Activated B cell treated with CpG ODN at 0.5 μM for 24 hours (primary cell): Measurements from ENCODE around the gene TPRX2. TPM values are rescaled to one million over a fixed set of nuclear protein-coding genes. Genes with fewer than 3 reads are reported as not detected.

Experiments
- ATAC-seq: fragments of 200-7000 bp; cut with Tn5 transposase; one replicate; pipeline ENCODE4 v1.10.0; 2021; ENCODE audit warnings: low read depth, mild to moderate bottlenecking, moderate library complexity
- CTCF ChIA-PET: fragments of 350-600 bp; sonication (Branson Sonifier 250); formaldehyde crosslinking; loops from one replicate; lab custom pipeline; 2021; ENCODE audit warnings: antibody characterized with exemption; lab: Charles Lee
- POLR2A ChIA-PET: fragments of 350-600 bp; sonication (Branson Sonifier 250); formaldehyde crosslinking; loops from one replicate; lab custom pipeline; 2021; ENCODE audit warnings: antibody characterized with exemption; lab: Charles Lee
- DNase-seq: peaks from one replicate; pipeline ENCODE4 v3.0.0; 2022
- H3K27ac Mint-ChIP-seq: one replicate; pipeline ENCODE4 v1.8.0; 2020; ENCODE audit warnings: mixed read lengths
- H3K27me3 Mint-ChIP-seq: one replicate; pipeline ENCODE4 v1.8.0; 2021; ENCODE audit warnings: mixed read lengths
- H3K36me3 Mint-ChIP-seq: one replicate; pipeline ENCODE4 v1.8.0; 2021; ENCODE audit warnings: low read depth, mixed read lengths
- H3K4me1 Mint-ChIP-seq: one replicate; pipeline ENCODE4 v1.8.0; 2021; ENCODE audit warnings: mixed read lengths
- H3K4me3 Mint-ChIP-seq: one replicate; pipeline ENCODE4 v1.8.0; 2020; ENCODE audit warnings: mild to moderate bottlenecking, mixed read lengths
- H3K9me3 Mint-ChIP-seq: one replicate; pipeline ENCODE4 v1.8.0; 2020; ENCODE audit warnings: mixed read lengths
- intact Hi-C: fragments of 100-400 bp; cut with micrococcal nuclease; formaldehyde crosslinking; loops from one replicate; pipeline ENCODE4 v1.15.1; 2024
- total RNA-seq: library from RNA; stranded (reverse); gene quantifications from 2 replicates; pipeline ENCODE4 v1.2.3, GENCODE V29; 2022
- TF ChIP-seq, protein P1 (sequence below): fragments of 200-600 bp; IDR thresholded peaks from one replicate; pipeline ENCODE4 v1.8.0; 2022; ENCODE audit warnings: antibody characterized with exemption, mild to moderate bottlenecking

Gene TPRX2
- total RNA-seq, 1 donor from 2014 or later: not detected

DNA sequence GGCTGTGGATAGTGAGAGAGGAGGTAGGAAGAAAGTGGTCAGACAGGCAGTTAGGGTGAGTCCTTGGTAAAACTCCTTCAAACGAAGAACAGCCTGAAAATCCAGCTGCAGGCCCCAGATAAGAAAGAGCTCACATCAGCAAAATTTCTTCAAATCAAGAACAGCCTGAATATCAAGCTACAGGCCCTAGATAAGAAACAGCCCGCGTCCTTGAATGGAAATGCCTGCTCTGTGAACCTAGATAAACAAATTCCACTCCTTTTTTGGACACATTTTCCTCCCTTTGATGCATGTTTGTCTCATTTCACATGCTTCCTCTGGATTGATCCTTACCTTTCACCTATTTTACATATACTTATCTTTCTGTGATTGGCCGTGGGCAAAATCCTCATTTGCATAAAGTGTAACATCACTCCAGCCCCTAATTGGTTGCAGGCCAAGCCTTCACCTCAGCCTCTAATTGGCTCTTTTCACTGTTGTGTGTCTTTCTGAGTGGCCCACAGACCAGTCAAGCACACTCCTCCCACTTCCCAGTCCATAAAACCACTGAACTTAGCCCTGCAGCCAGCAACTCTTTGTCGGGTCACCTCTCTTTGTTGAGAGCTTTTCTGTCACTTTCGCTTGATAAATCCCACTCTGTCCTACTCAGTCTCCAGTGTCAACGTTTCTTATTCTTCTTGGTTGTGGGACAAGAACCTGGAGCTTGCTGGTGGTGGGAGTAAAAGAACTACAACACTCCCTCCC, 33.1 kb downstream of the TPRX2 start:
- Mint-ChIP-seq H3K9me3 (peaks cover 7% of the 10 kb centered on the region), H3K27me3 (no peaks in the 10 kb centered on the region), H3K4me3 (no peak overlapping the region), H3K4me1 (no peaks in the 10 kb centered on the region), H3K27ac (no peak overlapping the region), H3K36me3 (no peaks in the 10 kb centered on the region)
- ChIA-PET CTCF (no interaction called here), POLR2A (no interaction called here)
- intact Hi-C loops: no loop called here
- ATAC-seq (no peak), DNase-seq (no peak)
- TF ChIP-seq, protein P1, sequence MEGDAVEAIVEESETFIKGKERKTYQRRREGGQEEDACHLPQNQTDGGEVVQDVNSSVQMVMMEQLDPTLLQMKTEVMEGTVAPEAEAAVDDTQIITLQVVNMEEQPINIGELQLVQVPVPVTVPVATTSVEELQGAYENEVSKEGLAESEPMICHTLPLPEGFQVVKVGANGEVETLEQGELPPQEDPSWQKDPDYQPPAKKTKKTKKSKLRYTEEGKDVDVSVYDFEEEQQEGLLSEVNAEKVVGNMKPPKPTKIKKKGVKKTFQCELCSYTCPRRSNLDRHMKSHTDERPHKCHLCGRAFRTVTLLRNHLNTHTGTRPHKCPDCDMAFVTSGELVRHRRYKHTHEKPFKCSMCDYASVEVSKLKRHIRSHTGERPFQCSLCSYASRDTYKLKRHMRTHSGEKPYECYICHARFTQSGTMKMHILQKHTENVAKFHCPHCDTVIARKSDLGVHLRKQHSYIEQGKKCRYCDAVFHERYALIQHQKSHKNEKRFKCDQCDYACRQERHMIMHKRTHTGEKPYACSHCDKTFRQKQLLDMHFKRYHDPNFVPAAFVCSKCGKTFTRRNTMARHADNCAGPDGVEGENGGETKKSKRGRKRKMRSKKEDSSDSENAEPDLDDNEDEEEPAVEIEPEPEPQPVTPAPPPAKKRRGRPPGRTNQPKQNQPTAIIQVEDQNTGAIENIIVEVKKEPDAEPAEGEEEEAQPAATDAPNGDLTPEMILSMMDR: no peak

DNA sequence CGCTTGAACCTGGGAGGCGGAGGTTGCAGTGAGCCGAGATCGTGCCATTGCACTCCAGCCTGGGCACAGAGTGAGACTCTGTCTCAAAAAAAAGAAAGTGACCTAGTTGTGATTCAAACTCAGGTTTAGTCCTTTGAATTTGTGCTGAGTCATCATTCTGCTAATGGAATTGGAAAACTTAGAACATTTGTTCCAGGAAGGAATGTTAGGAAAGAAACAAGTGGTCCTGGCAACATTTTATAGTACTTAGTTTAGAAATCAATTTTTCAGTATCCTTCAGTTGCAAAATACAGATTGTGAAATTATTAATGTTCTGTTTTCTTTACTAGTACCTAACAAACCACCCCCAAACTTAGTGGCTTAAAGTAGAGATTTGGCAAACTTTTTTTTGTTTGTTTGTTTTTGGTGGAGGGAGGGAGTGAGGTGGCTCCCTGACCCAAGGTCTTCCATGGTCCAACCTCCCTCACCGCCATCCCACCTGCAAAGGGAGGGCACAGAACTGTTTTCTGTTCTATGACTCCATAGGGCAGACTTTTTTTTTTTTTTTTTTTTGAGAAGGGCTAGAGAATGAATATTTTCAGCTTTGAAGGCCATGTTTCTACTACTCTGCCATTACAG, 36.2 kb downstream of the TPRX2 start:
- Mint-ChIP-seq H3K36me3 (no peaks in the 10 kb centered on the region), H3K4me3 (no peak overlapping the region), H3K4me1 (no peaks in the 10 kb centered on the region), H3K27ac (no peak overlapping the region), H3K9me3 (peaks cover 7% of the 10 kb centered on the region), H3K27me3 (peaks cover 9% of the 10 kb centered on the region)
- TF ChIP-seq, protein P1: no peak
- intact Hi-C loops: no loop called here
- DNase-seq (no peak), ATAC-seq (no peak)
- ChIA-PET POLR2A (no interaction called here), CTCF (no interaction called here)

DNA sequence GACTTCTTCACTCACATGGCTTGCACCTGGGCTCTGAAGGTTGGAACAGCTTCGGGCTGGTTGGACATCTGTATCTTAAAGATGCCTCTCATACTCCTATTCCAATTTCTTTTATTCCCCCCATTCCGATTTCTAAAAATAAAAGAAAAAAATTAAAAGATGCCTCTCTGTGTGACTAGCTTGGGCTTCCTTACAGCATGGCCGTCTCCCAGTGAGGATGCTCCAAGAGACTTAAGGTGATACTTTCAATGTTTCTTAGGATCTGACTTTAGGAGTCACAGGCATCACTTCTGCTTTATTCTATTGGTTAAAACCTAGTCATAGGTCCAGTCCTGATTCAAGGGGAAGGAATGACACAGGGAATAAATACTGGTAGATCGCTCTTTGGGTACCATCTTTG, 37.0 kb downstream of the TPRX2 start:
- H3K36me3 Mint-ChIP-seq: no peaks in the 10 kb centered on the region
- ChIA-PET POLR2A (no interaction called here), CTCF (no interaction called here)
- intact Hi-C loops: no loop called here
- ATAC-seq (no peak), DNase-seq (no peak)
- peaks cover 7% of the 10 kb centered on the region for H3K9me3 Mint-ChIP-seq
- H3K27me3 Mint-ChIP-seq: peaks cover 9% of the 10 kb centered on the region
- H3K4me1 Mint-ChIP-seq: no peaks in the 10 kb centered on the region
- no peak overlapping the region for H3K4me3 Mint-ChIP-seq
- no peak overlapping the region for H3K27ac Mint-ChIP-seq
- TF ChIP-seq, protein P1: no peak

GRCh38 chr19:47896773-47897172, 37.7 kb downstream of the TPRX2 start:
- H3K27me3 Mint-ChIP-seq: peaks cover 9% of the 10 kb centered on the region
- TF ChIP-seq, protein P1: no peak
- CTCF ChIA-PET: no interaction called here
- peaks cover 6% of the 10 kb centered on the region for H3K9me3 Mint-ChIP-seq
- intact Hi-C loops: no loop called here
- no peak overlapping the region for H3K27ac Mint-ChIP-seq
- DNase-seq (no peak), ATAC-seq (no peak)
- no peaks in the 10 kb centered on the region for H3K4me1 Mint-ChIP-seq
- no peak overlapping the region for H3K4me3 Mint-ChIP-seq
- H3K36me3 Mint-ChIP-seq: no peaks in the 10 kb centered on the region
- POLR2A ChIA-PET: no interaction called here

DNA sequence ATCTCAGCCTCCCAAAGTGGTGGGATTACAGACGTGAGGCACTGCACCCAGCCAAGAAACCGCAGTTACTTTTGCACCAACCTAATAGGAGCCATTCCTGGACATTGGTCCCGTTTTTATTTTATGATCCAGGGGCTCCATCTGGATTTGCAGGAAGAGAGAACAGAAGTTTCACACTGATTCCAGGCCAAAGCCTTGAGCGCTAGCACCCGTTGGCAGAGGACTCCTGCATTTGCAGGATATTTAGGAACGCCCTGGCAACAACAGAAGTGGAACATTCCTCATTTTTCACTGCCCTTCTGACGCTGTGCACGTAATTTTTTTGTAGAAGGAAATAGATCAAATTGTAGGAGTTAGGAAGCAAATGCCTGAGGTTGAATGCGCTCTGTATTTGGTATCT, 38.8 kb downstream of the TPRX2 start:
- DNase-seq (no peak), ATAC-seq (no peak)
- Mint-ChIP-seq H3K27ac (no peak overlapping the region), H3K9me3 (no peaks in the 10 kb centered on the region), H3K4me3 (no peak overlapping the region), H3K27me3 (peaks cover 13% of the 10 kb centered on the region), H3K4me1 (no peaks in the 10 kb centered on the region), H3K36me3 (no peaks in the 10 kb centered on the region)
- TF ChIP-seq, protein P1: no peak
- intact Hi-C loops: no loop called here
- CTCF ChIA-PET: no interaction called here
- POLR2A ChIA-PET: no interaction called here
